ENCODE data around the gene TMEM81.

TMEM81 gene

GRCh38 chr1:205045146-205045545 lies 39.1 kb downstream of the TMEM81 start:
- no peak for TF ChIP-seq CTCF (IDR thresholded peaks at IDR 0.05; ENCODE audit: low read depth, low read length, missing control alignments)
- DNase-seq (ENCODE audit: low read depth), result no peak
- no peak overlapping the region for H3K4me3 ChIP-seq (ENCODE audit: low read depth, low read length)
- in situ Hi-C loops (cut with HindIII; ENCODE audit: low sequenced_read_pairs), result no loop called here

DNA sequence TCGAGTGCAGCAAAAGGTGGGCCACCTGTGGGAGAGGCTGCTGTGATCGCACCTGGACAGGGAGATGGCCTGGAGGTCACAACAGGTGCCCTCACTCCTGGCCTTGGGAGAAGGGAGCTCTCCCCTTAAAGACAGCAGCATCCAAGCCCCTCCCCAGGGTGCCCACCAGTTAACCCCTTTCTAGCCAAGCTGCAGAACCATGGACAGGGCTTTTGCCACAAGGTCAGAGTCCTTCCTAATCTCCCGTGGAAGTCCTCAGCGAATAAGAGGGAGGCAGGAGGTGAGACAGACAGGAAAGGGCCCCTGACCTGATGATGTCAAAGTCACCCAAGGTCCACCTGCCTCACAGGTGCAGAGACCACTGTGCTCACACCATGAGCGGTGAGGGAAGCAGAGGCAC lies 39.5 kb downstream of the TMEM81 start:
- no peak overlapping the region for H3K4me3 ChIP-seq (ENCODE audit: low read depth, low read length)
- no peak for DNase-seq (ENCODE audit: low read depth)
- in situ Hi-C loops (cut with HindIII; ENCODE audit: low sequenced_read_pairs), result no loop called here
- TF ChIP-seq CTCF (IDR thresholded peaks at IDR 0.05; ENCODE audit: low read depth, low read length, missing control alignments), result no peak

- no peak overlapping the region for H3K4me3 ChIP-seq (ENCODE audit: low read depth, low read length)
- DNase-seq (ENCODE audit: low read depth), result no peak
- no peak for TF ChIP-seq CTCF (IDR thresholded peaks at IDR 0.05; ENCODE audit: low read depth, low read length, missing control alignments)
- in situ Hi-C loops (cut with HindIII; ENCODE audit: low sequenced_read_pairs), result no loop called here
These were observed 40.4 kb downstream of the TMEM81 start for GRCh38 chr1:205043866-205044265.

DNA sequence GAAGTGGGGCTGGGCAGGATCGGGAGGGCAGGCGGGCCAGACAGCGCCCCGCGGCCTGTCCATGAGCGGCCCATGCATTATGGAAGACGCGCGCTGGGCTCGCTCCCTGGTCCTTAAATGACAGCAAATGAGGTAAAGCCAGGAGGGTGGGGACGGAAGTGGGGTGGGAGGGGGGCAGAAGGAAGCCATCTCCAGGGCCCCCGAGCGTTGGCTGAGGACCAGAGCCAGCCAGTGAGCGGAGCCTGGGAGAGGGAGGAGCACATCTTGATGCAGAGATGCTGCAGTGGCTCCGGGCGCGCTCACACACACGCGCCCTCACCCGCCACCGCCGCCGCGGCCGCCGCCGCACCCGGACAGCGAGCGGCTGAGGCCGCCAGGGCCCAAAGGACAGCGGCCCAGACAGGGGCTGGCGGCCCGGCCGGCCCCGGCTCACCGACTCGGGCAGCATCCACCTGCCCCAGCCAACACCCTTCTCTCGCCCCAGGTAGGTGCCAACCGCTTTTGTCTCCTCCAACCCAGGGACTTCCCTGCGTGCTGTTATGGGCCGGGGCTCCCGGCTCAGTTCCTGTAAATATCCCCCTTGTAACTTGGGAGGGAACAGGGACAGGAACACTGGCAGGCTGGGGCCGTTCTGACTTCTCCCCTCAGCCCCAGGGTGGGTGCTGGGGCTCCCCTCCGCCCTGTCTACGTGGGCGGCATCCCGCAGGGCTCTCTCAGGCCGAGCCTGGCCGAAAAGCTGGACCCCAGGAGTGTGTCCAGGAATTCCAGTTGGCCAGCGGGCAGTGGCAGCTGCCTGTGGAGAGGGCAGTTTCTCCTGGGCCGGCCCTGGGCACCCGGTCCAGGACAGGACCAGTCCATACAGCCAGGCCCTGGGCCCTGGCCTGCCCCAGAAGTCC lies 41.1 kb downstream of the TMEM81 start, which contains the start of gene CNTN2:
TSS of gene CNTN2 (plus strand) at position 302 of the 896 bp plus-strand sequence. CDS start 9,974 bp downstream, outside the sequence.
- TF ChIP-seq CTCF (IDR thresholded peaks at IDR 0.05; ENCODE audit: low read depth, low read length, missing control alignments), result no peak
- DNase-seq (ENCODE audit: low read depth), result no peak
- in situ Hi-C loops (cut with HindIII; ENCODE audit: low sequenced_read_pairs), result no loop called here
- no peak within 1 kb of the TSS for H3K4me3 ChIP-seq (ENCODE audit: low read depth, low read length)

DNA sequence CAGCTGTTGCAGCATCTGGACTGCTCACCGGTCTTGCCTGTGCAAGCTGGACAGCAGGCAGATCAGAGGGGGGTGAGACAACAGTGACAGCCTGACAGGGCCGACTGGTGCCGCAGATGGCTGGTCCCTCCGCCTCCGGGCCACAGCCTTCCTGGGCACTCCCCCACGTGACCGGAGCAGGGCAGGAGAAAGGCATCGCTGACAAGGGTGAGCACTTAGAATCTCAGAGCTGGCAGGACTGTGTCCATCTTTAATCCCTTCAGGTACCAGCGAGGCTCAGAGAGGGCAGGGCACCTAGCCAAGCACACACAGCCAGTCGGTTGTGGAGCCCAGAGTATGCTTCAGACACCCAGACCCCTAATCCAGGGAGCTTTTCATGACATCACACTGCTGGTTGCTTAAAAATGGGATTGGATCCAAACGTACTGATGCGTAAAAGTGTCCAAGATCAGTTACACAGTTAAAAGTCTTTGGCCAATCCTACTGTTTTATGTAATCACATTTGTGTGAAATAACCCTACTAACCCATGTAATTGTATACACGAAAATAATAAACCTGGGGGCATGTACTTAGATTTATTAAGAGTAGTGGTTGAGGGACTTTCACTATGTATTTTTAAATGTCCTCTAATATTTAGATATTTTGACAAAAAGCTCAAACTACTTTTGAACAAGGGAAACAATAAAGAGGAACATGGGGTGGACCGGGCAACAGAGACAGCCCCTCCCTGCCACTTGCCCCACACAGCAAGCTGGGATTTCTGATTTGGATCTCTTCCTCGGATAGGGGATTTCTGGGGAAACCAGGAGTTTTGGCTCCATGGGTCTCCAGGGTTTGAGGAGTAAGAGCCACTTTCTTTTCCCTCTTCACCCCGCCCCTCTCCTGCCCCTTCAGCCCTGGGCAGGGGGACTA lies 42.0 kb downstream of the TMEM81 start:
- no peak for DNase-seq (ENCODE audit: low read depth)
- no peak overlapping the region for H3K4me3 ChIP-seq (ENCODE audit: low read depth, low read length)
- TF ChIP-seq CTCF (IDR thresholded peaks at IDR 0.05; ENCODE audit: low read depth, low read length, missing control alignments), result no peak
- in situ Hi-C loops (cut with HindIII; ENCODE audit: low sequenced_read_pairs), result no loop called here

DNA sequence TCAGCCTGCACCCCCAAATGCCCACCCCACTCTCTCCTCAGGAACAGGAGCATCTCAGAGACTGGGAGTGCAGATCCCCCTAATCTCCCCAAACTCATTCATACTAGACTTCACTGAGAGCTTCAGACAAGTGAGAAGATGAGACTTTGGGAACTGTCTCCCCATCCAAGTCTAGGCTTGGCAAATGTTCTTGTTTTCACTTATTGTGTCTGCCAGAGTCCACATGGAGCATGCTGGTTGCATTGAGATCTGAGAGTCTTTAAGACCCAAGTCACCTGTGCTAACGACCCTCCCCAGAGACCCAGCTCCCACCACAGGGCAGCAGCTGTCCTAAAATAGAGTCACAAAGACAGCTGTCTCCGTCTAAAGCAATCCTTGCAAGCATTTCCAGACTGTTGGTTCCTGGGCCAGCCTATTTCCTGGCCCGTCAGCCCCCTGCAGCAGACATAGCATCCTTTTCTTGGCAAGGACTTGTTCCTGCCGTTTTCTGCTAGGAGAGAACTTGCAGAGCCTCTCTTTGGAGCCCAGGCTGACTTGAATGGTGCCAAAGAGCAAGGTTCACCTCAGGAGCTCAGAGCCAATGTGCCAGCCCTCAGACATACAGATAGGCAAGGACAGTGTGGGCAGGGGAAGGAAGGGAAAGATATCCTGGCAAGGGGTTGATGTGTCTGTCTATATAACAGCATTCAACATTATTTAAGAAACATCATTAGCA lies 43.1 kb downstream of the TMEM81 start:
- no peak overlapping the region for H3K4me3 ChIP-seq (ENCODE audit: low read depth, low read length)
- no peak for TF ChIP-seq CTCF (IDR thresholded peaks at IDR 0.05; ENCODE audit: low read depth, low read length, missing control alignments)
- DNase-seq (ENCODE audit: low read depth), result no peak
- in situ Hi-C loops (cut with HindIII; ENCODE audit: low sequenced_read_pairs), result no loop called here

Measured in astrocyte of the cerebellum (primary cell).